Measurements from ENCODE around the gene SNRPD2. TPM values are rescaled to one million over a fixed set of nuclear protein-coding genes. Genes with fewer than 3 reads are reported as not detected.
A peak's percentile ranks its signal among the peaks of the same experiment; 100 is the strongest.

SNRPD2 gene
- total and polyA plus RNA-seq, 2 donors: 177 to 340 TPM

- no peak overlapping the region for H3K27ac ChIP-seq (ENCODE audit: low read depth)
- no peaks in the 10 kb centered on the region for H3K36me3 ChIP-seq (ENCODE audit: insufficient read depth)
- H3K4me3 ChIP-seq (ENCODE audit: low read depth, low read length): no peak overlapping the region
- no peaks in the 10 kb centered on the region for H3K4me1 ChIP-seq (ENCODE audit: insufficient read depth)
- 26% methylated on average over 14 of the region's 14 CpGs for WGBS
- DNase-seq (ENCODE audit: extremely low spot score): no peak
Measured at GRCh38 chr19:45657520-45658167, 34.1 kb downstream of the SNRPD2 start.

- H3K36me3 ChIP-seq (ENCODE audit: insufficient read depth): no peaks in the 10 kb centered on the region
- no peak overlapping the region for H3K4me3 ChIP-seq (ENCODE audit: low read depth, low read length)
- H3K4me1 ChIP-seq (ENCODE audit: insufficient read depth): no peaks in the 10 kb centered on the region
- 64% methylated on average over 3 of the region's 3 CpGs for WGBS
- DNase-seq (ENCODE audit: extremely low spot score): no peak
- H3K27ac ChIP-seq (ENCODE audit: low read depth): no peak overlapping the region
Measured at GRCh38 chr19:45655073-45655472, 36.7 kb downstream of the SNRPD2 start.

GRCh38 chr19:45653634-45654033 is 38.1 kb downstream of the SNRPD2 start:
- H3K27ac ChIP-seq (ENCODE audit: low read depth): no peak overlapping the region
- 33% methylated on average over 5 of the region's 5 CpGs for WGBS
- no peaks in the 10 kb centered on the region for H3K4me1 ChIP-seq (ENCODE audit: insufficient read depth)
- no peak for DNase-seq (ENCODE audit: extremely low spot score)
- H3K4me3 ChIP-seq (ENCODE audit: low read depth, low read length): no peak overlapping the region
- H3K36me3 ChIP-seq (ENCODE audit: insufficient read depth): no peaks in the 10 kb centered on the region

- DNase-seq (ENCODE audit: extremely low spot score): no peak
- H3K27ac ChIP-seq (ENCODE audit: low read depth): no peak overlapping the region
- 73% methylated on average over 3 of the region's 3 CpGs for WGBS
- H3K4me1 ChIP-seq (ENCODE audit: insufficient read depth): no peaks in the 10 kb centered on the region
- H3K36me3 ChIP-seq (ENCODE audit: insufficient read depth): no peaks in the 10 kb centered on the region
- H3K4me3 ChIP-seq (ENCODE audit: low read depth, low read length): no peak overlapping the region
Measured at GRCh38 chr19:45650722-45651121, 41.0 kb downstream of the SNRPD2 start.

- Histone ChIP-seq H3K27ac (ENCODE audit: low read depth) (no peak overlapping the region), H3K36me3 (ENCODE audit: insufficient read depth) (no peaks in the 10 kb centered on the region), H3K4me3 (ENCODE audit: low read depth, low read length) (no peak overlapping the region), H3K4me1 (ENCODE audit: insufficient read depth) (no peaks in the 10 kb centered on the region)
- WGBS: 12% methylated on average over 9 of the region's 9 CpGs
- DNase-seq (ENCODE audit: extremely low spot score): no peak
Measured at GRCh38 chr19:45646345-45646698, 45.4 kb downstream of the SNRPD2 start.

GRCh38 chr19:45645631-45646344 is 46.0 kb downstream of the SNRPD2 start:
- Histone ChIP-seq H3K27ac (ENCODE audit: low read depth) (no peak overlapping the region), H3K4me1 (ENCODE audit: insufficient read depth) (no peaks in the 10 kb centered on the region), H3K4me3 (ENCODE audit: low read depth, low read length) (peak overlapping the region; percentile 4), H3K36me3 (ENCODE audit: insufficient read depth) (no peaks in the 10 kb centered on the region)
- WGBS: under 1% methylated on average over 27 of the region's 27 CpGs
- peak; percentile 76 for DNase-seq (ENCODE audit: extremely low spot score)

- Histone ChIP-seq H3K36me3 (ENCODE audit: insufficient read depth) (no peaks in the 10 kb centered on the region), H3K4me3 (ENCODE audit: low read depth, low read length) (no peak overlapping the region), H3K4me1 (ENCODE audit: insufficient read depth) (no peaks in the 10 kb centered on the region), H3K27ac (ENCODE audit: low read depth) (no peak overlapping the region)
- no peak for DNase-seq (ENCODE audit: extremely low spot score)
- WGBS: 7% methylated on average over 35 of the region's 35 CpGs
Measured at GRCh38 chr19:45645068-45645630, 46.6 kb downstream of the SNRPD2 start.

- H3K36me3 ChIP-seq (ENCODE audit: insufficient read depth): no peaks in the 10 kb centered on the region
- no peaks in the 10 kb centered on the region for H3K4me1 ChIP-seq (ENCODE audit: insufficient read depth)
- H3K27ac ChIP-seq (ENCODE audit: low read depth): no peak overlapping the region
- no peak for DNase-seq (ENCODE audit: extremely low spot score)
- 49% methylated on average over 14 of the region's 14 CpGs for WGBS
- H3K4me3 ChIP-seq (ENCODE audit: low read depth, low read length): no peak overlapping the region
Measured at GRCh38 chr19:45643927-45644771, 47.6 kb downstream of the SNRPD2 start.

DNA sequence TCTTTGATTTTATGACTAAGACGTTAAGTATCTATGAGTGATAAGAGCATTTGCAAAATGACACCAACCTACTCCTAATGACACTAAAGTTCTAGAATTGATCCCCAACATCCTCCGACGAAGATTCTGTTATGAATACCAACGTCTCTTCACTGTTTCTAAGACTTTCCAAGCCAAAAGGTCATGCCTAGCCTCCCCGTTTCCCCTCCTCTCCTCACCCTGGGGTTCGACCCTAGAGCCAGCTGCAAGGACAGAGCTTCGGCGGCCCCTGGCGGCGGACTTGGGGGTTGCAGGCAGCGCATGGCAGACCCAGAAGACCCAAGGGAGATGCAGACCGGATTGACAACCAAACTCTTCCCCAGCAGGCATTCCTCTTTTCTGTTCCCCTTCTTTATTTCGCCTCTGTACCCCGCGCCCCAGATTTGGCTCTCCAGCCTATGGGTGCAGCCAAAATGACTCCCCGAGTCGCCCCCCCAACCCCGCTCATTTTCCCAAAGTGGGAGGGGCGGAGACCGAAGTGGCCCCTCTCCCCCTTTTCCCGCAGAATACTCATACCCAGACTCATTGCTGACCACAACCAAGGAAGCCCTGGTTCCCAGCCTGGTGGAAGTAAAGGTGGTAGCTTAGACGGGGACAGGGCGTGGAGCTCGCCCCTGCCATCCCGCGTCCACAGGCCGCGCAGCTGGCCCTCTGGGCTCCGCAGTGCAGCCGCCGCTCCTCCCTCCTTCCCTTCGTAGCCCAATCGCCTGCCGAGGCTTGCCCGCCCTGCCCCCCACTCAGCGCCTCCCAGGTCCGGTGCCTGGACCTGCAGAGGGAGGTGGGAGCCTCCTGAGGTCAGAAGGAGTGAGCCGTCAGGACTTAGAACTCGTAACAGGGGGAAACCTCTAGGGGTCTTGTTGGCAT is 48.5 kb downstream of the SNRPD2 start:
- Histone ChIP-seq H3K36me3 (ENCODE audit: insufficient read depth) (no peaks in the 10 kb centered on the region), H3K4me3 (ENCODE audit: low read depth, low read length) (no peak overlapping the region), H3K4me1 (ENCODE audit: insufficient read depth) (no peaks in the 10 kb centered on the region), H3K27ac (ENCODE audit: low read depth) (no peak overlapping the region)
- 11% methylated on average over 39 of the region's 39 CpGs for WGBS
- DNase-seq (ENCODE audit: extremely low spot score): no peak

GRCh38 chr19:45641274-45642105 is 50.3 kb downstream of the SNRPD2 start:
- 11% methylated on average over 40 of the region's 40 CpGs for WGBS
- Histone ChIP-seq H3K27ac (ENCODE audit: low read depth) (peak overlapping the region; percentile 77), H3K4me1 (ENCODE audit: insufficient read depth) (no peaks in the 10 kb centered on the region), H3K4me3 (ENCODE audit: low read depth, low read length) (peak overlapping the region; percentile 34), H3K36me3 (ENCODE audit: insufficient read depth) (no peaks in the 10 kb centered on the region)
- DNase-seq (ENCODE audit: extremely low spot score): peak; percentile 81

GRCh38 chr19:45640849-45641273 is 50.9 kb downstream of the SNRPD2 start:
- WGBS: 58% methylated on average over 17 of the region's 17 CpGs
- Histone ChIP-seq H3K36me3 (ENCODE audit: insufficient read depth) (no peaks in the 10 kb centered on the region), H3K4me3 (ENCODE audit: low read depth, low read length) (no peak overlapping the region), H3K4me1 (ENCODE audit: insufficient read depth) (no peaks in the 10 kb centered on the region), H3K27ac (ENCODE audit: low read depth) (no peak overlapping the region)
- no peak for DNase-seq (ENCODE audit: extremely low spot score)
